Cerebellar cortex (tissue), 1 donor: ENCODE measurements around the gene TMEM63C.

Source experiments
- DNase-seq: peaks from one replicate; pipeline ENCODE4 v3.0.0-alpha.2; 2015; ENCODE audit warnings: low spot score

The TMEM63C gene

GRCh38 chr14:77199590-77199989 is 18.0 kb downstream of the TMEM63C start:
- no peak for DNase-seq

DNA sequence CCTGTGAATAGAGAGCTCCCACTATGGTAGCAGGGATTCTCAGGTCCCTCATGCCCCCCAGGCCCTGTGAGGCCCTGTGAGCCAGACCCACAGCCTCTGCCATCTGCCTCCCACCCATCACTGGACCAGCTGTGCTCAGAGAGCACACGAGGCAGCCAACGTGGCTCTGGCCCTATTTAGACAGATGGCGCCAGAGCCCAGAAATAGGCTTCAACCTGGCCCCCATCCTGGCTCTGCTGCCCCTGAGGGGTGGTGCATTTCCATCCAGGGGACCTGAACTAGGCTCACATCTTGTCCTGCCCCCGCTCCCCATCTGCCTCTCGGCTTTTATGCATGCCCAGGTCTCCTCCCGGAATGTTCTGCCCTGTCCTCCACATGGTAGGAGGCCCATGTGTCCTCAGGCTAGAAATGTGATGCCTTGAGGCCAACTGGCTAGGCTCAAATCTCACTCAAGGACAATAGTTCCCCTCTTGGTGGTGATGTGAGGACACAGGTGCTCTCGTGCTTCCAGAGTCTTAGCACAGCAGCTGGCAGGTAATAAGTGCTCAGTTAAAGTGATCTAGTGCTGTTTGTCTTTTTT is 18.9 kb downstream of the TMEM63C start:
- no peak for DNase-seq

- DNase-seq = no peak
Measured at GRCh38 chr14:77201696-77202095, 20.1 kb downstream of the TMEM63C start.

- no peak for DNase-seq
Measured at GRCh38 chr14:77203611-77204458, 22.2 kb downstream of the TMEM63C start.

DNA sequence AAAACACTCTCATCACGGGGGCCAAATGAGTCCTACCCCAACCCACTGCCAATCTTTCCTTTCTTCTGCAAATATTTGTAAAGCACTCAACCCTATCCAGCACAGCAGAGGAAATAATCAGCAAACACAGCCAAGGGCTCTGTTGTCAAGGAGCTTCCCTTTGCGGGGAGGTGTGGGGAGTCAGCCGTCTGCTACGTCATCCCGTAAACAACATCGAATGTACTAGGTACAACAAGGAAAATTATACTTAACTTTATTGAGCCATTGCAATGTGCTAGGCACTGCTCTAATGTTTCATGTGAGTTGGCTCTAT is 22.8 kb downstream of the TMEM63C start:
- no peak for DNase-seq

- no peak for DNase-seq
Measured at GRCh38 chr14:77204907-77205306, 23.3 kb downstream of the TMEM63C start.

DNA sequence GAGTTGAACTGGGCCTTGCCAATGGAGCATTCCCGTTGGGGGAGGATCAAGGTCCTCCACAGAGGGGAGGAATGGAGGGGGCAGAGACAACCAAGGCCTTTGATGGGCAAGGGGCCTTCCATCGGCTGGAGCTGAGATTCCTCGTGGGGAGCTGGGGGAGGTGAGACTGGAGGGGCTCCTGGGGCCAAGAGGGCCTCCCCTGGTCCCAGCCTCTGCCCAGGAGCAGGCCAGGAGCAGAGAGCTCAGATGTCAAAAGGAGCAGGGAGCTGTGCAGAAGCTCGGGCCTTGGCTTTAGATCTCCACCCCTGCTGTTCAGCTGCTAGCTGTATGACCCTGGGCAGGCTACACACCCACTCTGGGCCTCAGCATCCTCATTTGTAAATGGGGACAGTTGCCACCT is 24.0 kb downstream of the TMEM63C start:
- DNase-seq = no peak

- DNase-seq = no peak
Measured at GRCh38 chr14:77206261-77206824, 24.7 kb downstream of the TMEM63C start.

DNA sequence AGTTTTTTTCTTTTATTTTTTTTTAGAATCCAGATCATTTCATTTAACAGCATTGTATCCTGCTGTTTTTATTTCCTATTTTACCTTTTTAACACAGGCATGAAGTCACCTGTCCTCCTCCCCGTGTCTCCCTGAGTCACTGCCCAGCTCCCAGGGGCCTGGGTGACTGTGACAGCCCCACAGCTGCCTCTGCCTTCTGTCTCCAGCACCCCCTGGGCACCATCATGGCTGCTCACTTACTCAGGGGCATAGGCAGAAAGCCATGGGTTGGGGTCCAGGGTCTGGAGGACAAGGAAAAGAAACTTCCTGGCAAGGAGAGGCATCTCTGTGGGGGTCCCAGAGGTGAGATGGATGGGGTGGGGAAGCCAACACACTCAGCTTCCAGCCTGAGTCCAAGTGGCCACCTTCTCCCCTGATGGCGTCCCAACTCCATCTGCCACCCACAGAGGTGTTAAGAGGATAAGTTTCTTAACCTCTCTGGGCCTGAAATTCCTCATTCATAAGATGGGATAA is 25.3 kb downstream of the TMEM63C start:
- DNase-seq = no peak

GRCh38 chr14:77208291-77208978 is 26.8 kb downstream of the TMEM63C start:
- DNase-seq = peak; percentile 44

DNA sequence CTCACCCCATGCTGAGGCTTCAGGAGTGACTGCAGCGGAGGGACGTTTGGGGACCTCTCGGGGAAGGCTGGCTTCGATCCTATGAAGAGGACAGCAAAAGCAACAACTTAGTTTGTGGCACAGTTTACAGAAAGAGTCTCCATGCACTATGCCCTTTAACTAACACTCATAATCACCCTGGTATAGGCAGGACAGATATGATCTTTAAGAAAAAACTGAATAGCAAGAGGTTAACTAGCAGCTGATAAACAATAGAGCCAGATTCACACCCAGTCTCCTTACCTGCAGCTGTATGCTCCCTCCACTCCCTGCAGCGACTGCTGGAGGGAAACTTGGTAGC is 27.4 kb downstream of the TMEM63C start:
- DNase-seq = no peak

GRCh38 chr14:77212097-77212870 is 30.7 kb downstream of the TMEM63C start:
- DNase-seq = no peak

- DNase-seq = peak; percentile 79
Measured at GRCh38 chr14:77212943-77213678, 31.5 kb downstream of the TMEM63C start.

GRCh38 chr14:77213679-77214016 is 32.0 kb downstream of the TMEM63C start:
- no peak for DNase-seq

DNA sequence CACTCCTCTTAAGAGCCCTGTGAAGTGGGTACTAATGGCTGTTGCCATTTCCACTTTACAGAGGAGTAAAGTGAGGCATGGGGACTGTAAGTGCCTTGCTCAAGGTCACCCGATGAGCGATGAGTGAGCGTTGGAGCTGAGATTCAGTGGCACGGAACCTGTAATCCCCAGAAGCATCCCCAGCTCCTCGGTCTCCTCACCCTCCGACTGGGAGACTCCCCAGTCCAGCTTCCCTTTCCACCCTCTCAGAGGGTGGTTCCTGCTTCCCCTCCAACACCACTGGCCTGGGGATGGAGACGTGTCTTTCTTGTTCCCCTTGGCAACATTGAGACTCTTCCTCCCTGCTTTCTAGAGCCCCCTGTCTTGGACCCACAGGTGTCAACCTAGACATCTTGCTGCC is 32.6 kb downstream of the TMEM63C start:
- no peak for DNase-seq

DNA sequence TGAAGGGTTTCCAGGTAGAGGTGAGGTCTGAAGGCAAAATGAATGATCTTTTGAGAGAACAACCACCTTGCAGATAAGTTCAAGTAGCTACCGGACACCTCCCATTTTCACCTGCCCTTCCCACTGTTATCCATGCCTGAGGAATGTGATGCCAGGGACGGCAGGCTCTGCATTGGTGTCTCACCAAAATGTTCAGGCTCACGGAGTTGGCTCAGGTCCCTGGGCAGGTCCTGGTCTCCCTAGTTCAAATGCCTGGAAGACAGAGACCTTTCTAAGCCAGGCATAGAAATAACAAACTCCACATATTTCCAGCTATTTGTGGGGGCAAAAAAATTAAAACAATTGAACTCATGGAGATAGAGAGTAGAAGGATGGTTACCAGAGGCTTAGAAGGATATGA is 36.0 kb downstream of the TMEM63C start:
- DNase-seq = peak; percentile 78

- DNase-seq = peak; percentile 95
Measured at GRCh38 chr14:77219591-77219990, 38.0 kb downstream of the TMEM63C start.

GRCh38 chr14:77220246-77221017 is 38.8 kb downstream of the TMEM63C start:
- no peak for DNase-seq

DNA sequence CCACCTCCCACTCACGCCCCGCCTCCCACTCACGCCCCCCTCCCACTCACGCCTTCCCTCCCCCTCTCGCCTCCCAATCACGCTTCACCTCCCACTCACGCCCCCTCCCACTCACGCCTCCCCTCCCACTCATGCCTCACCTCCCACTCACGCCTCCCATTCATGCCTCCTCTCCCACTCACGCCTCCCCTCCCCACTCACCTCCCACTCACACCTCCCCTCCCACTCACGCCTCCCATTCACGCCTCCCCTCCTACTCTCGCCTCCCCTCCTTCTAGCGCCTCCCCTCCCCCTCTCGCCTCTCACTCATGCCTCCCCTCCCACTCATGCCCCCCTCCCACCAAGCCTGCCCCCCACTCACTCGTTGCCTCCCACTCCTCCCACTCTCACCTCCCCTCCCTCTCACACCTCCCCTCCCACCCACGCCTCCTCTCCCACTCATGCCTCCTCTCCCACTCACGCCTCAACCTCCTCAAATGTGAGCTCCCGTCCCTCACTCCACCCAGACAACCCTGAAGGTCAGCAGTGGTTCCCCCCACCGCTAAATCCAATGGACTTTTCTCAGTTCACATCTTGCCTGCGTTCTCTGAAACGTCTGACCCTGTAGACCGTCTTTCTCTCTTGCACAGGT is 39.8 kb downstream of the TMEM63C start:
- DNase-seq = no peak

DNA sequence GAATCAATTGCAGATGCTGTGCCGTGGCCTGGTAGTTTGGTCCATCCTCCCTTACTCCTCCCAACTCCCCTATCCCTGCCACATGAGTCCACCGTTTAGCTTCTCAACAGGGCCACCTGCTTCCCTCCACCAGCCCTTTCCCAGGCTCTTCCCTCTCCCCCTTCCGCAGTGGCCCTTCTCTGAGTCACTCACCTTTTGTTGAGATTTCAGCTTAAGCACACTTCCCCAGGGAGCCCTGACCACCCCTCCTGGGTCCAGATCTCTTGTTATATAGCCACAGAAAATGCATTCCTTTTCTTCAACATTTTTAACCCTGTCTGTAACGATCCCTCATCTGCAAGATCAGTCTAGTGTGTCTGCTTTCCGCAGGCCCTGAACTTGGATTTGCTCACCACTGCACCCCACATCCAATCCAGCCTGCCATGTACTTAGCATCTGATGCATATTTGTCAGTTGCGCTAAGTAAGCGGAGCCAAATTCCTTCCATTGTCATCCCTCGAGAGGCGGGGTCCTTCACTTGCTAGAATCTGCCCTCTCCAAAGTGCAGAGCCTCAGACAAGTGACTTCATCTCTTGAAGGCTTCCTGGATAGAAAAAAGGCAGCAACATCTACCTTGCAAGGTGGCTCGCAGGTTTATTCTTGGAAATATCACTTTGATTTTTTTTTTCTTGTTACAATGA is 41.1 kb downstream of the TMEM63C start:
- no peak for DNase-seq
